ENCODE measurements around the gene ZIC1. TPM values are rescaled to one million over a fixed set of nuclear protein-coding genes. Genes with fewer than 3 reads are reported as not detected.

The ZIC1 gene
- total RNA-seq, 3 donors from 2014 or later, result 0.48 TPM; not detected in 2

- no peak for TF ChIP-seq CTCF (IDR thresholded peaks at IDR 0.05)
- no peaks in the 10 kb centered on the region for H3K9me3 ChIP-seq
- H3K4me3 ChIP-seq, result no peak overlapping the region
- intact Hi-C loops (cut with DNase I, micrococcal nuclease), result no loop called here
- no peaks in the 10 kb centered on the region for H3K36me3 ChIP-seq (ENCODE audit: low read depth)
- DNase-seq (no peak), ATAC-seq (no peak)
- H3K4me1 ChIP-seq (ENCODE audit: low read depth), result peaks cover 6% of the 10 kb centered on the region
These were observed 6.7 kb downstream of the ZIC1 start for GRCh38 chr3:147415874-147416273.

GRCh38 chr3:147416931-147417330 lies 7.8 kb downstream of the ZIC1 start:
- DNase-seq (no peak), ATAC-seq (no peak)
- intact Hi-C loops (cut with DNase I, micrococcal nuclease), result no loop called here
- Histone ChIP-seq H3K36me3 (ENCODE audit: low read depth) (no peaks in the 10 kb centered on the region), H3K4me3 (no peak overlapping the region), H3K9me3 (no peaks in the 10 kb centered on the region), H3K4me1 (ENCODE audit: low read depth) (peaks cover 3% of the 10 kb centered on the region)
- no peak for TF ChIP-seq CTCF (IDR thresholded peaks at IDR 0.05)

- TF ChIP-seq CTCF (IDR thresholded peaks at IDR 0.05), result no peak
- peaks cover 3% of the 10 kb centered on the region for H3K4me1 ChIP-seq (ENCODE audit: low read depth)
- H3K36me3 ChIP-seq (ENCODE audit: low read depth), result no peaks in the 10 kb centered on the region
- H3K9me3 ChIP-seq, result no peaks in the 10 kb centered on the region
- intact Hi-C loops (cut with DNase I, micrococcal nuclease), result no loop called here
- ATAC-seq, result no peak
- no peak overlapping the region for H3K4me3 ChIP-seq
- no peak for DNase-seq
These were observed 8.6 kb downstream of the ZIC1 start for GRCh38 chr3:147417551-147418295.

GRCh38 chr3:147418371-147418781 lies 9.2 kb downstream of the ZIC1 start:
- peaks cover 3% of the 10 kb centered on the region for H3K4me1 ChIP-seq (ENCODE audit: low read depth)
- no peaks in the 10 kb centered on the region for H3K9me3 ChIP-seq
- no peak overlapping the region for H3K4me3 ChIP-seq
- intact Hi-C loops (cut with DNase I, micrococcal nuclease), result no loop called here
- no peaks in the 10 kb centered on the region for H3K36me3 ChIP-seq (ENCODE audit: low read depth)
- ATAC-seq, result no peak
- DNase-seq, result no peak
- no peak for TF ChIP-seq CTCF (IDR thresholded peaks at IDR 0.05)

GRCh38 chr3:147418808-147419701 lies 9.9 kb downstream of the ZIC1 start:
- DNase-seq, result no peak
- intact Hi-C loops (cut with DNase I, micrococcal nuclease), result no loop called here
- Histone ChIP-seq H3K4me3 (no peak overlapping the region), H3K9me3 (no peaks in the 10 kb centered on the region), H3K36me3 (ENCODE audit: low read depth) (no peaks in the 10 kb centered on the region), H3K4me1 (ENCODE audit: low read depth) (no peaks in the 10 kb centered on the region)
- TF ChIP-seq CTCF (IDR thresholded peaks at IDR 0.05), result no peak
- no peak for ATAC-seq
